Measurements from ENCODE around the gene PTPRN2. TPM values are rescaled to one million over a fixed set of nuclear protein-coding genes. Genes with fewer than 3 reads are reported as not detected.

PTPRN2 gene
- total RNA-seq, 1 experiment from 2014 or later = 2.1 TPM

DNA sequence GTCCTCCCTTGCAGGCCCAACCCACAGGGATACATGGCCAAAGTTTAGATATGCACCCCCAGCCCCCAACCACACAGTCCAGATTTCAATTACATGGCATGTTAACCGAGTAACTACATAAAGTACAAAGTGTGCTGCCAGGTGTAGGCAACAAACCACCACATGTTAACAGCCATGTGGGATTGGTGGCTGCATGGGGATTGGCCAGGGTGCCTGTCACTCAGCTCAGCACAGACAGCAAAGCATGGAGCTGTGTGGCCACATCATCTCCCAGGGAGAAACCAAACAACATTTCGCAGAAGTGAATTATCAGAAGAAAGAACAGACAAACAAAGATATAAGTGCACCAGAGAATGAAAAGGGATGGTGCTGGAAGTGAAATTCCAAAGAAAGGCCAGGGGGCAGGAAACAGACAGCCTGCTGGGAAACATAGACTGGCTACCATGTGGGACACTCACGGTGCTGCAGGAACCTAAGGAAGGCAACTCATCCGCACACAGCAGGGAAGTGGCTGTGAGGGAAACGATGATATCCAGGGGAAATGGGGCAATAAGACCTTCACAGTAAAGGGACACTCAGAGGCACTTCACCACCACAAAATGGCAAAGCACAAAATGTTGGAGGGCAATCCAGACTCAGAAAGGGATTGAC lies 171.2 kb downstream of the PTPRN2 start:
- Histone ChIP-seq H3K4me3 (replicated peaks in 1 of 2; ENCODE audit: low read depth in 1 of 2, low read length in 2 of 2) (no peak overlapping the region), H2AFZ (ENCODE audit: low read depth, low read length, poor library complexity, severe bottlenecking) (no peak overlapping the region), H4K20me1 (ENCODE audit: insufficient read depth) (no peaks in the 10 kb centered on the region), H3K4me1 (ENCODE audit: control insufficient read depth in 1 of 2, insufficient read depth in 2 of 2, low read length in 2 of 2) (no peaks in the 10 kb centered on the region), H3K36me3 (ENCODE audit: control insufficient read depth in 1 of 2, insufficient read depth in 2 of 2, low read length in 2 of 2) (no peaks in the 10 kb centered on the region), H3K9ac (ENCODE audit: low read length) (no peak overlapping the region), H3K27ac (ENCODE audit: low read depth, low read length) (no peak overlapping the region), H3K27me3 (ENCODE audit: insufficient read depth, low read length) (0 out of 2 replicates have a peak, but pooled peaks cover under 1% of the 10 kb centered on the region), H3K9me3 (ENCODE audit: control insufficient read depth in 1 of 2, insufficient read depth in 1 of 2, low read depth in 1 of 2, low read length in 2 of 2) (no peaks in the 10 kb centered on the region; a peak in 1 of 4 replicates), H3K9me2 (ENCODE audit: insufficient read depth) (no peaks in the 10 kb centered on the region), H3K79me2 (ENCODE audit: insufficient read depth, low read length) (no peaks in the 10 kb centered on the region), H3K4me2 (ENCODE audit: low read length) (no peak overlapping the region)
- DNase-seq (ENCODE audit: low read depth, low spot score) (no peak), ATAC-seq (no peak)
- RAD21 ChIA-PET (ENCODE audit: low non-redundant PET in 1 of 2, low total read pairs in 2 of 2, uncharacterized antibody in 2 of 2, unreplicated experiment in 2 of 2) = no interaction called here
- POLR2A ChIA-PET = no interaction called here
- CTCF ChIA-PET = no interaction called here
- intact Hi-C loops (cut with micrococcal nuclease) = no loop called here
- BruUV-seq (replicated peaks) = no TSS peak
- TF ChIP-seq, protein P1, sequence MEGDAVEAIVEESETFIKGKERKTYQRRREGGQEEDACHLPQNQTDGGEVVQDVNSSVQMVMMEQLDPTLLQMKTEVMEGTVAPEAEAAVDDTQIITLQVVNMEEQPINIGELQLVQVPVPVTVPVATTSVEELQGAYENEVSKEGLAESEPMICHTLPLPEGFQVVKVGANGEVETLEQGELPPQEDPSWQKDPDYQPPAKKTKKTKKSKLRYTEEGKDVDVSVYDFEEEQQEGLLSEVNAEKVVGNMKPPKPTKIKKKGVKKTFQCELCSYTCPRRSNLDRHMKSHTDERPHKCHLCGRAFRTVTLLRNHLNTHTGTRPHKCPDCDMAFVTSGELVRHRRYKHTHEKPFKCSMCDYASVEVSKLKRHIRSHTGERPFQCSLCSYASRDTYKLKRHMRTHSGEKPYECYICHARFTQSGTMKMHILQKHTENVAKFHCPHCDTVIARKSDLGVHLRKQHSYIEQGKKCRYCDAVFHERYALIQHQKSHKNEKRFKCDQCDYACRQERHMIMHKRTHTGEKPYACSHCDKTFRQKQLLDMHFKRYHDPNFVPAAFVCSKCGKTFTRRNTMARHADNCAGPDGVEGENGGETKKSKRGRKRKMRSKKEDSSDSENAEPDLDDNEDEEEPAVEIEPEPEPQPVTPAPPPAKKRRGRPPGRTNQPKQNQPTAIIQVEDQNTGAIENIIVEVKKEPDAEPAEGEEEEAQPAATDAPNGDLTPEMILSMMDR (IDR thresholded peaks at IDR 0.05 in 2 of 3, conservative IDR thresholded peaks at IDR 0.05 in 1 of 3; ENCODE audit: borderline replicate concordance in 1 of 3, insufficient read depth in 1 of 3, low read depth in 2 of 3, low read length in 2 of 3) = no peak
- TF ChIP-seq ELF1 (IDR thresholded peaks at IDR 0.05; ENCODE audit: borderline replicate concordance, low read depth) = no peak
- no peak for TF ChIP-seq CBX3 (IDR thresholded peaks at IDR 0.05; ENCODE audit: low read depth)
- no peak for TF ChIP-seq TCF7L2 (IDR thresholded peaks at IDR 0.05; ENCODE audit: borderline replicate concordance, extremely low read depth, insufficient read depth, insufficient read length)
- no peak for TF ChIP-seq YY1 (IDR thresholded peaks at IDR 0.05; ENCODE audit: extremely low read depth, insufficient replicate concordance, low read depth, low read length)

DNA sequence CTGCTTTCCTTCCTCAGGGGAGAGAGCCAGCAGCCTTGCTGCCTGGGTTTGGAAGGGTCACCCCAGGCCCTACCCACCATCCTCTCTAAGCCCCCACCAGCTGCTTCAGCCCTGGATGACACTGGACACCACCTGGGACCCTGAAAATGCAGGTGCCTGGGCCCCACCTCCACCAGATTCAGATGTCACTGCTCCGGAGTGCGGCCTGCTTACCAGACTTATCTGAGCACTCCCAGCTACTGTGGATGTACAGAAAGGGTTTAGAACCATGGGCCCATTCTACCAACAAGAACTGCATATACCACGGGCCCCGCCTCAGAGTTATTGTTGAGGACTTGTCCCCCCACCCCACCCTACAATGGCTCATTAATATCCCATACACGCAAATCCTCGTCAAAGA lies 172.3 kb downstream of the PTPRN2 start:
- Histone ChIP-seq H3K4me2 (ENCODE audit: low read length) (no peak overlapping the region), H3K9me3 (ENCODE audit: control insufficient read depth in 1 of 2, insufficient read depth in 1 of 2, low read depth in 1 of 2, low read length in 2 of 2) (no peaks in the 10 kb centered on the region; a peak in 1 of 4 replicates), H3K36me3 (ENCODE audit: control insufficient read depth in 1 of 2, insufficient read depth in 2 of 2, low read length in 2 of 2) (no peaks in the 10 kb centered on the region), H2AFZ (ENCODE audit: low read depth, low read length, poor library complexity, severe bottlenecking) (no peak overlapping the region), H3K27ac (ENCODE audit: low read depth, low read length) (no peak overlapping the region), H4K20me1 (ENCODE audit: insufficient read depth) (no peaks in the 10 kb centered on the region), H3K4me1 (ENCODE audit: control insufficient read depth in 1 of 2, insufficient read depth in 2 of 2, low read length in 2 of 2) (no peaks in the 10 kb centered on the region), H3K79me2 (ENCODE audit: insufficient read depth, low read length) (no peaks in the 10 kb centered on the region), H3K4me3 (replicated peaks in 1 of 2; ENCODE audit: low read depth in 1 of 2, low read length in 2 of 2) (no peak overlapping the region), H3K9ac (ENCODE audit: low read length) (no peak overlapping the region), H3K27me3 (ENCODE audit: insufficient read depth, low read length) (no peaks in the 10 kb centered on the region), H3K9me2 (ENCODE audit: insufficient read depth) (no peaks in the 10 kb centered on the region)
- ChIA-PET POLR2A (no interaction called here), CTCF (no interaction called here), RAD21 (ENCODE audit: low non-redundant PET in 1 of 2, low total read pairs in 2 of 2, uncharacterized antibody in 2 of 2, unreplicated experiment in 2 of 2) (no interaction called here)
- intact Hi-C loops (cut with micrococcal nuclease) = no loop called here
- TF ChIP-seq CEBPB (IDR thresholded peaks at IDR 0.05; ENCODE audit: low read depth) = no peak
- TF ChIP-seq, protein P1 (IDR thresholded peaks at IDR 0.05 in 2 of 3, conservative IDR thresholded peaks at IDR 0.05 in 1 of 3; ENCODE audit: borderline replicate concordance in 1 of 3, insufficient read depth in 1 of 3, low read depth in 2 of 3, low read length in 2 of 3) = no peak
- no peak for TF ChIP-seq POLR2A (IDR thresholded peaks at IDR 0.05; ENCODE audit: borderline replicate concordance, extremely low read depth, insufficient read depth, insufficient read length)
- TF ChIP-seq TCF7L2 (IDR thresholded peaks at IDR 0.05; ENCODE audit: borderline replicate concordance, extremely low read depth, insufficient read depth, insufficient read length) = no peak
- TF ChIP-seq SRF (IDR thresholded peaks at IDR 0.05; ENCODE audit: low read depth) = no peak
- no peak for TF ChIP-seq EZH2phosphoT487 (IDR thresholded peaks at IDR 0.05; ENCODE audit: borderline replicate concordance)
- TF ChIP-seq, protein P2, sequence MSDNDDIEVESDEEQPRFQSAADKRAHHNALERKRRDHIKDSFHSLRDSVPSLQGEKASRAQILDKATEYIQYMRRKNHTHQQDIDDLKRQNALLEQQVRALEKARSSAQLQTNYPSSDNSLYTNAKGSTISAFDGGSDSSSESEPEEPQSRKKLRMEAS (IDR thresholded peaks at IDR 0.05) = no peak
- TF ChIP-seq SP1 (IDR thresholded peaks at IDR 0.05; ENCODE audit: low read depth) = no peak
- no peak for TF ChIP-seq ATF3 (IDR thresholded peaks at IDR 0.05)
- TF ChIP-seq EGR1 (IDR thresholded peaks at IDR 0.05; ENCODE audit: low read depth) = no peak
- no peak for TF ChIP-seq FOSL1 (IDR thresholded peaks at IDR 0.05; ENCODE audit: low read depth)
- BruUV-seq (replicated peaks) = no TSS peak
- ATAC-seq (no peak), DNase-seq (ENCODE audit: low read depth, low spot score) (no peak)
